ENCODE data around the gene KRTAP6-2.

Gene KRTAP6-2

GRCh38 chr21:30563630-30564029 is 35.1 kb downstream of the KRTAP6-2 start:
- DNase-seq: no peak

DNA sequence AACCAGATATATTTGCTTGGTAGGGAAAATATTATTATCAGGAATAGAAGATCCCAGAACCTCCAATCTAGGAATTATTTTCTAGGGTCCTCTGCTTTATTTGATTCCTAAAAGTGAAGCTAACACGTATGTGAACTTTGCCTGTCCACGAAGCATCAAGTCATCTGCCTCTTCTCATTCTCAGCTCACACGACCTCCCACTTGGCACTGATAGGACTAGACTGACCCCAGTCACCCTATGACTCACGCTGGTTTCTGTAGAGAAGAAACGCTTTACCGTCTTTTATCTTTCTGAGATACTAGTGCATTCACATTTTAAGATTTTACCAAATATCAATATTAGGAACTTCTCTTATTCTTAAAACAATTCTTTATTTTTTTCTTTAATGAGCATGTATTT is 35.6 kb downstream of the KRTAP6-2 start:
- no peak for DNase-seq

DNA sequence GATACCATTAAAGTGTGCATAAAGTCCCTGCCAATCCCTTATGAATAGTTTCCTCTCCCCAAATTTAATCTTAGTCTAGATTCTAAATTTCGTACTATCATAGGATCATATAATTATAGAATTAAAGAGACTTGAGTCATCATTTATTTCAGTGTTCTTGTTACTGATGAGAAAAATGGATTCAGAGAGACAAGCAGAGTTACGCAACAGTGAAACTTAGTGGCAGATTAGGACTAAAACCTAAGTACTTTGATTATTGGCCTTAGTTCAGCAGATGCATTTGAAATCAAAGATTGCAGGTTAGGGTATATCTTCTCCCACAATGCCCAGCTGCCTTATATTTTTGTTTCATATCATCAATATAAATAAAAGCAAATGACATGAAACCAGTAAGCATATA is 36.7 kb downstream of the KRTAP6-2 start:
- DNase-seq: no peak

DNA sequence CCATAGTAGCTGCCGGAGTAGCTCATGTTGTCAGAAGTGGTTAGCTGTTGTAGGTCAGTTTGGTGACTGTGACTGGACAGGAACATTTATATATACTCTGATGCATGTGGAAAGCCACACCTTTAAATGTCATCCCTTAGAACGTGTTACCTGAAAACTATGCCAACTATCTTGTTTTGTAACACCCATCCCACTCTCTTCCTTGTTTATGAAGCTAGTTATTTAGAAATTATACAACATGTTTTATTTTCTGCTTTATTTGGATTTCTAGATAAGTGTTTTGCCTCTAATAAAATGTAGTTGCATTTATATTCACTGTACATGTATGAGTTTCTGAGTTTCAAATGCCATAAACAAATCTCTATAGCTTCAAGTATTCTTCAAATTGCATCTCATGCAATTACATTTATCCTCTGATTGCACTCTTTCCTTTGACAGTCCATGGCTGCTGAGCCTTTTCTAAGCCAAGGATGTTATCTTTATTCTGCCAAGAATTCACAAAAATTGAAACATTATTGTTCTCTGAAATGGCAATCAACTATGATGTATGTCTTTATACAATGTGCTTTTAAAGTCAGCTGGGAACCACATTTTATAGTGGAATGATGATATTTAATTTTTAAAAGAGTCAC is 37.3 kb downstream of the KRTAP6-2 start, which contains the start of gene KRTAP19-7:
Gene KRTAP19-7 (minus strand): TSS at position 51 of the 632 bp plus-strand sequence. CDS start 25 bp downstream, at position 26.
- no peak for DNase-seq

DNA sequence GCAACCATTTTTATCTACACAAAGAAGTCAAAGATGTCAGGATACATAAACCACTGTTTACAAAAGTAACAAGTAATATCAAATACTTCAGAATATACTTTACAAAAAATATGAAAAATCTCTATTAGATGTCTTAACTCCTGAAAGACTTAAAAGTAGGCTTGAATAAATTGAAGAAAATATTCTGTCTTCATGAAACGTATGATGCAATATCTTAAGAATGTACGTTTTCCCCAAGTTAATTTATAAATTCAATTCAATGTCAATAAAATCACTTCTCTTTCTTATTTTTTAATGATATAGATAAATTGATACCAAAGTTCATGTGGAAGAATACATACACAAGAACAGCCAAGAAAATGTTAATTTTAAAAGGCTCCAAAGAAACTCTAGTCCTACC is 43.6 kb downstream of the KRTAP6-2 start:
- no peak for DNase-seq

DNA sequence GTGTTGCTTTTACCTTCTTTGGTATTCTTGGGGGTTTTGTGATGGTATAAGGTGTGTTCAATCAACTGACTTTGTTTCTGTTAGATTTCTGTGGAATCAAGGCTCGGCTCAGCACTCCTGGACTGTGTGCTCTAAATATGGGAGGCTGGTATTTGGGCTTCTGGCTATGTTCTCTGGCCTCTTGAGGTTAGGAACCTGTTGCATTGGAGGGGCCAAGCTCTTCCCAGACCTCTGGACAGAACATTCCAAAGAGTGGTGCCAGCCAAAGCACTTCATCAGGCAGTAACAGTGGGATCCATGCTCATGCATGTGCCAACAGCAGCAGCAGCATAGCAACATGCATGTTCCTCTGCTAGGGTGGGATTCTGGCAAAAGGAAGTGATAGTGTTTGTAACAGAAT is 45.9 kb downstream of the KRTAP6-2 start:
- DNase-seq: no peak
